IPS-15b (cell line): ENCODE data around the gene MKNK2.
A peak's percentile ranks its signal among the peaks of the same experiment; 100 is the strongest.

Experiments
- H3K27me3 ChIP-seq: one replicate; pipeline ENCODE4 v1.6.1; 2013; ENCODE audit warnings: low read length; ENCODE audit not compliant: control insufficient read depth, insufficient read depth
- H3K36me3 ChIP-seq: one replicate; pipeline ENCODE4 v1.6.1; 2013; ENCODE audit warnings: low read length; ENCODE audit not compliant: control insufficient read depth, insufficient read depth
- H3K4me1 ChIP-seq: one replicate; pipeline ENCODE4 v1.6.1; 2013; ENCODE audit warnings: mild to moderate bottlenecking, low read length; ENCODE audit not compliant: control insufficient read depth, insufficient read depth
- H3K4me3 ChIP-seq: one replicate; pipeline ENCODE4 v1.5.1; 2013; ENCODE audit warnings: low read depth, low read length
- H3K9ac ChIP-seq: one replicate; pipeline ENCODE4 v1.6.1; 2013; ENCODE audit warnings: low read depth, mild to moderate bottlenecking, low read length
- H3K9me3 ChIP-seq: one replicate; pipeline ENCODE4 v1.6.1; 2013; ENCODE audit warnings: mild to moderate bottlenecking, low read length; ENCODE audit not compliant: control insufficient read depth, insufficient read depth

The MKNK2 gene

DNA sequence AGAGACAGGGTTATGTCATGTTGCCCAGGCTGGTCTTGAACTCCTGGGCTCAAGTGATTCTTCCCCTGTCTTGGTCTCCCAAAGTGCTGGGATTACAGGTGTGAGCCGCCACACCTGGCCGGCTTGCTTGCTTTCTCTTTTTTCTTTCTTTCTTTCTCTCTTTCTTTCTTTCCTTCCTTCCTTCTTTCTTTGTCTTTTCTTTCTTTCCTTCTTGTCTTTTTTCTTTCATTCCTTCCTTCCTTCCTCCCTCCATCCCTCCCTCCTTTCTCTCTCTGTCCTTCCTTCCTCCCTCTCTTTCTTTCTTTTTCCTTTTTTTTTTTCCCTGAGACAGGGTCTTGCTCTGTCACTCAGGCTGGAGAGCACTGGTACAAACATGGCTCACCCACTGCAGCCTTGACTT lies 28.8 kb downstream of the MKNK2 start:
- Histone ChIP-seq H3K4me3 (no peak overlapping the region), H3K9ac (no peak overlapping the region), H3K36me3 (no peaks in the 10 kb centered on the region), H3K9me3 (no peaks in the 10 kb centered on the region), H3K27me3 (no peaks in the 10 kb centered on the region), H3K4me1 (no peaks in the 10 kb centered on the region)

DNA sequence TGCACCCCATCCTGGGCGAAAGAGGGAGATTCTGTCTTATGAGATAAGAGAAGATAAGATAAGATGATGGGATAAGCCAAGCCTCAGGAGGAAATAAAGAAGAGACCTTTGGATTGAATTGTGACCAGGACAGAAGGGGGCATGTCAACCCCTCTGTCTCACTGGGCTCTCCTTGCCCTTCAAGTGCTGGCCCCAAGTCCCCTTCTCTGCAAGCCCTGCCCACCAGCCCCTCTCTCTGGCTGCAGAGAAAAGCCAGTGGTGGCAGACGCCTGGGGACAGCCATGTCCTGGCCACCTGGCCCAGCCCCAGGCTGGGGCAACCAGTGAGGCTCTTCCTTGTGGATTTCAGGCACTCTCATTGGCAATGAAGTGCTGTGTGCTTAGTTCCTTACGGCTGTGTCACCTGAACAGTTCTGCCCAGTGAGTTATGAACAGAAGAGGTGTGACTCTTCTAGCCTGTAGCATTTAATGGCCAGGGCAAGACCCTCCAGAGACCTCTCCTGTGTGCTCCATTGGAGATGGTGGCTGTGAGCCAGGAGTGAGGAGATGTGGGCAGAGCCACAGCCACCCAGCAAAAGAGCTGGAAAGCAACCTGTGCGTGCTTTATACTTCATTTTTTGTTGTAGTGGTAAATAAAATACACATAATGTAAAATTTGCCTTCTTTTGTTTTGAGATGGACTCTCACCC lies 29.4 kb downstream of the MKNK2 start:
- H3K36me3 ChIP-seq: no peaks in the 10 kb centered on the region
- H3K9me3 ChIP-seq: no peaks in the 10 kb centered on the region
- no peaks in the 10 kb centered on the region for H3K4me1 ChIP-seq
- no peak overlapping the region for H3K9ac ChIP-seq
- H3K4me3 ChIP-seq: no peak overlapping the region
- H3K27me3 ChIP-seq: no peaks in the 10 kb centered on the region

- H3K4me1 ChIP-seq: no peaks in the 10 kb centered on the region
- H3K36me3 ChIP-seq: no peaks in the 10 kb centered on the region
- H3K27me3 ChIP-seq: no peaks in the 10 kb centered on the region
- no peaks in the 10 kb centered on the region for H3K9me3 ChIP-seq
- no peak overlapping the region for H3K9ac ChIP-seq
- no peak overlapping the region for H3K4me3 ChIP-seq
These were observed 32.3 kb downstream of the MKNK2 start for GRCh38 chr19:2018752-2019151.

DNA sequence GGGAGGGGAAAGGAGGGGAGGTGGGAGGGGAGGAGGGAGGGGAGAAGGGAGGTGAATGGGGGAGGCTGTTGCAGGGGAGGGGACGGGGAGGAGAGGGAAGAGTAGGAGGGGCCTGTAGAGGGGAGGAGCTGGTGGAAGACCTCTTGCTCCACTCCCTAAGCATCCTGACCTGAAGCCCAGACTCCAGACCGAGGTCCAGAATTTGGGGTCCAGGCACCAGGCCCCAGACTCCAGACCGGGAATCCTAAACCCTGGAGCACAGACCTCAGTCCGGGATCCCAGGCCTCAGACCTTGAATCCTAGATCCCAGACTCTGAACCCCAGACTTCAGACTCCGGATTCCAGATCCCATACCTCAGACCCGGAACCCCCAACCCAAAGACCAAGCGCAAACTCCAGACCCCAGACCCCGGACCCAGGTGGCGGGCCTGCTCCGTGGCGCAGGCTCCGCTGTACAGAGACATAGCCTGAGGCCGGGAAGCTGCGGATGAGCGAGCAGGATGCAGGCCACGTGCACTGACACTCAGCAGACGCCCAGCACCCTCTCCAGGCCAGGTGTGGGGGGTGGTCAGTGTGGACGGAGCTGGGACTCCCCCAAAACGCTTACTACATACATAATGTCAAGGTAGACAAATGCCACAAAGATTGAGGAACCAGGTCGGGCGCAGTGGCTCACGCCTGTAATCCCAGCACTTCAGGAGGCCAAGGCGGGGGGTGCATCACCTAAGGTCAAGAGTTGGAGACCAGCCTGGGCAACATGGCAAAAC lies 34.8 kb downstream of the MKNK2 start:
- Histone ChIP-seq H3K4me1 (no peaks in the 10 kb centered on the region), H3K9ac (no peak overlapping the region), H3K9me3 (no peaks in the 10 kb centered on the region), H3K4me3 (no peak overlapping the region), H3K27me3 (no peaks in the 10 kb centered on the region), H3K36me3 (peaks cover 5% of the 10 kb centered on the region)

GRCh38 chr19:2015608-2015950 lies 35.5 kb downstream of the MKNK2 start, which contains the start of gene BTBD2:
Gene BTBD2 (minus strand): TSS chr19:2015714. CDS start chr19:2015703, 11 bp downstream.
- Histone ChIP-seq H3K27me3 (no peaks in the 10 kb centered on the region), H3K36me3 (peaks cover 5% of the 10 kb centered on the region), H3K4me3 (peak within 1 kb of the TSS; percentile 59), H3K4me1 (no peaks in the 10 kb centered on the region), H3K9me3 (no peaks in the 10 kb centered on the region), H3K9ac (no peak within 1 kb of the TSS)

- no peaks in the 10 kb centered on the region for H3K4me1 ChIP-seq
- no peaks in the 10 kb centered on the region for H3K27me3 ChIP-seq
- H3K9ac ChIP-seq: no peak overlapping the region
- H3K9me3 ChIP-seq: no peaks in the 10 kb centered on the region
- peaks cover 5% of the 10 kb centered on the region for H3K36me3 ChIP-seq
- peak overlapping the region; percentile 59 for H3K4me3 ChIP-seq
These were observed 36.1 kb downstream of the MKNK2 start for GRCh38 chr19:2014731-2015607.

DNA sequence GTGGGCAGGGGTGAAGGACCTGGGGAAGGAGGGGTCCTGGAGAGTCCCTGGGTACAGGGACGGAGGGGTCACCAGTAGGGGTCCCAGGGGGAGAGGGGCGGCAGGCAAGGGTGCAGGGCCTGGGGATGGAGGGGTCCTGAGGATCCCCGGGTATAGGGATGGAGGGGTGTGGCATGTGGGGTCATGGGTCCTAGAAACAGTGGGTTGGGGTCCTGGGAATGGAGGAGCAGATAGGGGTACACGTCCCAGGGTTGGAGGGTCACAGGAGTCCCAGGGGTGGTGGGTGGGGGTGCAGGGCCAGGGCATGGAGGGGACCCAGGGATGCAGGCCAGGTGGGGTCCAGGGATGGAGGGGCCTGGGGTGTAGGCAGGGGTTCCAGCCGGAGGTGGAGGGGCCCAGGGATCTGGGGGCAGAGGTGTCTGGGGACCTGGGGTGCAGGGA lies 36.9 kb downstream of the MKNK2 start:
- Histone ChIP-seq H3K36me3 (peaks cover 5% of the 10 kb centered on the region), H3K9me3 (no peaks in the 10 kb centered on the region), H3K4me3 (no peak overlapping the region), H3K4me1 (no peaks in the 10 kb centered on the region), H3K9ac (no peak overlapping the region), H3K27me3 (no peaks in the 10 kb centered on the region)

- Histone ChIP-seq H3K4me1 (no peaks in the 10 kb centered on the region), H3K36me3 (peaks cover 5% of the 10 kb centered on the region), H3K9ac (no peak overlapping the region), H3K4me3 (no peak overlapping the region), H3K9me3 (no peaks in the 10 kb centered on the region), H3K27me3 (no peaks in the 10 kb centered on the region)
These were observed 37.4 kb downstream of the MKNK2 start for GRCh38 chr19:2013683-2013961.

DNA sequence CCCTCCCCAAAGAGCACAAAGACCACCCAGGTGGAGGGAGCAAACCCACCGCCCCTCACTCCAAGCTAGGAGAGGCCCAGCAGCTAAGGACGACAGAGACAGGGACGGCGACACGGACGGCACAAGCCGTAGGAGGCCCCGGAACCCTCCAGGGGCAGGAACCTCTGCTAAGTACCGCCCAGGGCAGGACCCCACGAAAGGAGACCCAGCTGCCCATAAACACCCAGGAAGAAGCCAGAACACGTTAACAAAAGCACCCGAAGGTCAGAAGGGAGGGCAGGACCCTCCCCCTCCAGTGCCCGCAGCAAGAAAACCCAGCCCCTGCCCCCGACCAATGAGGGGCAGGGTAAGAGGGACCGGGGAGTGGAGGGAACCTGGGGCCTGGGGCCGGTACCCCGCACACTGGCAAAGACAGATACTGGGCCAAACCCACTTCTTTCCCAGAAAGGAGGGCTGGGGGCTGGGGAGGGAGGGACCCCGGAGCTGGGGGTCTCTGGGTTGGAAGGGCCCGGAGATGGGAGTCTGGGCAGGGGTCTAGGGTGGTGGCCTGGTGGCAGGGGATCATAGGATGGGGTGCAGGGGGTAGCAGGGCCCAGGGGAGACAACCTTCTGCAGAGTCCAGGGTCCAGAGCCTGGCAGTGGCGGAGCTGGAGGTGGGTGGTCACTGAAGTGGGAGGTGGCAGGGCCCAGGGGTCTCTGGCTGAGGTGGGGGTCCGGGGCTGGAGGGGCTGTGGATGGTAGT lies 37.9 kb downstream of the MKNK2 start:
- Histone ChIP-seq H3K9ac (no peak overlapping the region), H3K4me3 (no peak overlapping the region), H3K4me1 (no peaks in the 10 kb centered on the region), H3K36me3 (peaks cover 5% of the 10 kb centered on the region), H3K27me3 (no peaks in the 10 kb centered on the region), H3K9me3 (no peaks in the 10 kb centered on the region)

- no peak overlapping the region for H3K4me3 ChIP-seq
- H3K36me3 ChIP-seq: peaks cover 5% of the 10 kb centered on the region
- no peaks in the 10 kb centered on the region for H3K4me1 ChIP-seq
- H3K9me3 ChIP-seq: no peaks in the 10 kb centered on the region
- no peak overlapping the region for H3K9ac ChIP-seq
- no peaks in the 10 kb centered on the region for H3K27me3 ChIP-seq
These were observed 39.9 kb downstream of the MKNK2 start for GRCh38 chr19:2011169-2011568.

DNA sequence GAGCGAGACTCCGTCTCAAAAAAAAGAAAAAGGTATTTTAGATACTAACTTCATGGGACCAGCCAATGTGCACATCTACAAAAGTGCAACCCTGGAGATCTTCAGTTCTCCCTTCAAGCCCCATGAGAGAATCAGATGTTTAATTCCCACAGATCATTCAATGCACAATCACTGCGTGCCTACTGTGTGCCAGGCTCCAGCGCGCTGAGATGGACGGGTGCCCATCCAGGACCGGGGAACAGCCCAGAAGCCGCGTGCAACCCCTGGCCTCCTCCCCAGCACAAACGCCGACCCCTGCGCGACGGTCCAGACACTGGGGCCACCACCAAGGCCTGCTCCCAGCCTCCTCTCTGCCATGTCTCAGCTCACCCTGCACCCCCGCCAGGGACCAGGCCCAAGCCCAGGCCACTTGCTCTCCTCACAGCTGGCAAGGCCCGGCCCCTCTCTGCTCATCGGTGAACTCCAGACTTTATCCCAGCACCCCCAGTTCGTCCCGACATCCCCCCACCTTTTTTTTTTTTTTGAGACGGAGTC lies 40.8 kb downstream of the MKNK2 start:
- Histone ChIP-seq H3K27me3 (no peaks in the 10 kb centered on the region), H3K36me3 (peaks cover 5% of the 10 kb centered on the region), H3K4me3 (no peak overlapping the region), H3K4me1 (no peaks in the 10 kb centered on the region), H3K9me3 (no peaks in the 10 kb centered on the region), H3K9ac (no peak overlapping the region)
